Thyroid gland (tissue), 4 donors: ENCODE data around the gene PARL. TPM values are rescaled to one million over a fixed set of nuclear protein-coding genes. Genes with fewer than 3 reads are reported as not detected.

Source experiments
- DNase-seq, 2 donors: peaks; one replicate each; pipeline ENCODE4 v3.0.0-alpha.2; 2019
- H3K27ac ChIP-seq, 3 donors: fragments of 200-600 bp; sonication (generic); 1 replicate in 2 of 3; 2 replicates in 1 of 3; pipeline ENCODE4 v1.5.1; 2016 to 2019; ENCODE audit warnings: mild to moderate bottlenecking in 1 of 3, moderate library complexity in 1 of 3
- H3K27me3 ChIP-seq: fragments of 200-600 bp; sonication (generic); one replicate; pipeline ENCODE4 v1.5.1; 2019
- H3K36me3 ChIP-seq, 2 donors: fragments of 200-600 bp; sonication (generic); one replicate each; pipeline ENCODE4 v1.5.1; 2016 to 2019
- H3K4me1 ChIP-seq, 2 donors: fragments of 200-600 bp; sonication (generic); one replicate each; pipeline ENCODE4 v1.5.1; 2017 to 2019
- H3K4me3 ChIP-seq, 3 donors: fragments of 200-600 bp; sonication (generic); replicated peaks in 1 of 3; 1 replicate in 2 of 3; 2 replicates in 1 of 3; pipeline ENCODE4 v1.5.1; 2016; ENCODE audit warnings: mild to moderate bottlenecking in 1 of 3
- H3K9me3 ChIP-seq: fragments of 200-600 bp; sonication (generic); one replicate; pipeline ENCODE4 v1.5.1; 2017
- CTCF ChIP-seq, 6 experiments: fragments of 200-600 bp in 3 of 6; fragments of 450-650 bp in 3 of 6; sonication (generic) in 3 of 6; IDR thresholded peaks; one replicate each; pipeline ENCODE4 v1.5.1; 2016 to 2019; ENCODE audit warnings: antibody characterized with exemption in 6 of 6, mild to moderate bottlenecking in 2 of 6, inconsistent platforms in 1 of 6, moderate library complexity in 1 of 6
- POLR2A ChIP-seq, 2 donors: fragments of 450-650 bp; IDR thresholded peaks; one replicate each; pipeline ENCODE4 v1.6.1; 2017; ENCODE audit warnings: antibody characterized with exemption in 2 of 2, mild to moderate bottlenecking in 2 of 2, moderate library complexity in 1 of 2
- whole genome bisulfite sequencing, 2 donors: methylation state at CpG; one replicate each; pipeline ENCODE4 v1.1.5; 2017; 5-methylcytosine and 5-hydroxymethylcytosine counted together
- intact Hi-C: fragments of 100-400 bp; cut with DNase I; formaldehyde crosslinking; loops from one replicate; pipeline ENCODE4 v1.15.1; 2023
- total RNA-seq, 4 donors: library from RNA; depleted of rRNA; stranded (reverse); fragments of >200 nt; gene quantifications; one replicate each; pipeline ENCODE4 v1.2.3, GENCODE V29; 2016

Gene PARL
- total RNA-seq, 4 donors from 2014 or later = 33.8 to 52.0 (median 42.6) TPM

- Histone ChIP-seq H3K27me3 (no peaks in the 10 kb centered on the region), H3K36me3 (no peaks in the 10 kb centered on the region), H3K4me3 (no peak overlapping the region), H3K4me1 (peaks cover 7% of the 10 kb centered on the region in 2 donors), H3K27ac (no peak overlapping the region), H3K9me3 (no peaks in the 10 kb centered on the region)
- WGBS, 2 donors = 84 to 87% methylated on average over 3 to 13 of the region's 13 CpGs
- DNase-seq = no peak
- intact Hi-C loops = no loop called here
- TF ChIP-seq POLR2A (IDR thresholded peaks at IDR 0.05) = no peak
Measured at GRCh38 chr3:183822631-183823030, 62.0 kb downstream of the PARL start.

GRCh38 chr3:183819831-183820230, 64.8 kb downstream of the PARL start:
- H3K4me1 ChIP-seq = peaks cover 6 to 9% of the 10 kb centered on the region in 2 donors
- TF ChIP-seq POLR2A (IDR thresholded peaks at IDR 0.05) (no peak), CTCF (IDR thresholded peaks at IDR 0.05) (no peak)
- WGBS, 2 donors = 88 to 96% methylated on average over 3 to 5 of the region's 6 CpGs
- no peaks in the 10 kb centered on the region for H3K27me3 ChIP-seq
- intact Hi-C loops = no loop called here
- H3K9me3 ChIP-seq = no peaks in the 10 kb centered on the region
- no peaks in the 10 kb centered on the region for H3K36me3 ChIP-seq
- no peak overlapping the region for H3K27ac ChIP-seq
- no peak overlapping the region for H3K4me3 ChIP-seq
- no peak for DNase-seq

GRCh38 chr3:183818706-183819624, 65.7 kb downstream of the PARL start:
- WGBS, 2 donors = 90 to 96% methylated on average over 18 to 24 of the region's 25 CpGs

GRCh38 chr3:183818041-183818620, 66.5 kb downstream of the PARL start:
- Histone ChIP-seq H3K4me3 (no peak overlapping the region), H3K27me3 (no peaks in the 10 kb centered on the region), H3K9me3 (no peaks in the 10 kb centered on the region), H3K36me3 (no peaks in the 10 kb centered on the region), H3K27ac (no peak overlapping the region), H3K4me1 (peaks cover 0 to 3% of the 10 kb centered on the region in 2 donors)
- 86 to 89% methylated on average over 11 to 14 of the region's 14 CpGs for WGBS, 2 donors
- DNase-seq = no peak
- TF ChIP-seq POLR2A (IDR thresholded peaks at IDR 0.05) (no peak), CTCF (IDR thresholded peaks at IDR 0.05) (no peak)
- intact Hi-C loops = no loop called here

More at GRCh38 chr3:183818706-183819624, 65.7 kb downstream of the PARL start:
- H3K27ac ChIP-seq = no peak overlapping the region
- H3K9me3 ChIP-seq = no peaks in the 10 kb centered on the region
- H3K4me1 ChIP-seq = peaks cover 0 to 3% of the 10 kb centered on the region in 2 donors
- TF ChIP-seq POLR2A (IDR thresholded peaks at IDR 0.05) (no peak), CTCF (IDR thresholded peaks at IDR 0.05) (no peak)
- no peaks in the 10 kb centered on the region for H3K27me3 ChIP-seq
- DNase-seq = no peak
- no peaks in the 10 kb centered on the region for H3K36me3 ChIP-seq
- no peak overlapping the region for H3K4me3 ChIP-seq
- intact Hi-C loops = no loop called here

GRCh38 chr3:183817639-183818038, 67.0 kb downstream of the PARL start:
- Histone ChIP-seq H3K27ac (no peak overlapping the region), H3K4me3 (no peak overlapping the region), H3K27me3 (no peaks in the 10 kb centered on the region), H3K36me3 (no peaks in the 10 kb centered on the region), H3K9me3 (no peaks in the 10 kb centered on the region), H3K4me1 (peaks cover 0 to 3% of the 10 kb centered on the region in 2 donors)
- 91 to 94% methylated on average over 8 to 9 of the region's 9 CpGs for WGBS, 2 donors
- no peak for TF ChIP-seq POLR2A (IDR thresholded peaks at IDR 0.05)
- DNase-seq = no peak
- intact Hi-C loops = no loop called here
